Trophoblast cell (in vitro differentiated cells and primary cell): Measurements from ENCODE around the gene JAML.

ENCODE experiments used
- DNase-seq, 2 donors: peaks; one replicate each; pipeline ENCODE4 v3.0.0-alpha.2; 2016
- H2AFZ ChIP-seq: 2 replicates; pipeline ENCODE4 v1.6.1; 2013; ENCODE audit warnings: low read length, moderate library complexity, mild to moderate bottlenecking; ENCODE audit not compliant: insufficient read depth, poor library complexity
- H2AK5ac ChIP-seq: 2 replicates; pipeline ENCODE4 v1.6.1; 2013; ENCODE audit warnings: mild to moderate bottlenecking, low read length
- H2BK120ac ChIP-seq: 2 replicates; pipeline ENCODE4 v1.6.1; 2013; ENCODE audit warnings: low read length, mild to moderate bottlenecking, moderate library complexity; ENCODE audit not compliant: insufficient read depth, poor library complexity
- H2BK12ac ChIP-seq: 2 replicates; pipeline ENCODE4 v1.6.1; 2013; ENCODE audit warnings: mild to moderate bottlenecking, low read length, moderate library complexity
- H2BK5ac ChIP-seq: 2 replicates; pipeline ENCODE4 v1.6.1; 2013; ENCODE audit warnings: low read length, low read depth, moderate library complexity, mild to moderate bottlenecking; ENCODE audit not compliant: poor library complexity
- H3K14ac ChIP-seq: 2 replicates; pipeline ENCODE4 v1.6.1; 2013; ENCODE audit warnings: mild to moderate bottlenecking, low read length
- H3K18ac ChIP-seq: 2 replicates; pipeline ENCODE4 v1.6.1; 2013; ENCODE audit warnings: mild to moderate bottlenecking, low read length
- H3K23ac ChIP-seq: 2 replicates; pipeline ENCODE4 v1.6.1; 2013; ENCODE audit warnings: low read length
- H3K27ac ChIP-seq: 2 replicates; pipeline ENCODE4 v1.5.1; 2013; ENCODE audit warnings: low read depth, mild to moderate bottlenecking, inconsistent platforms, low read length, moderate library complexity
- H3K27me3 ChIP-seq: 2 replicates; pipeline ENCODE4 v1.6.1; 2013; ENCODE audit warnings: inconsistent platforms, mild to moderate bottlenecking, low read length, moderate library complexity; ENCODE audit not compliant: insufficient read depth
- H3K36me3 ChIP-seq, 2 experiments: 1 replicate in 1 of 2; 2 replicates in 1 of 2; pipeline ENCODE4 v1.6.1; 2013; ENCODE audit warnings: low read length in 2 of 2, mild to moderate bottlenecking in 2 of 2, moderate library complexity in 1 of 2; ENCODE audit not compliant: insufficient read depth in 2 of 2, control insufficient read depth in 1 of 2
- H3K4ac ChIP-seq: 2 replicates; pipeline ENCODE4 v1.6.1; 2013; ENCODE audit warnings: low read depth, mild to moderate bottlenecking, low read length, moderate library complexity
- H3K4me1 ChIP-seq, 2 experiments: 1 replicate in 1 of 2; 2 replicates in 1 of 2; pipeline ENCODE4 v1.6.1; 2013; ENCODE audit warnings: low read length in 2 of 2, mild to moderate bottlenecking in 2 of 2, moderate library complexity in 1 of 2; ENCODE audit not compliant: insufficient read depth in 2 of 2, control insufficient read depth in 1 of 2
- H3K4me2 ChIP-seq: 2 replicates; pipeline ENCODE4 v1.6.1; 2013; ENCODE audit warnings: inconsistent platforms, mild to moderate bottlenecking, low read length, moderate library complexity
- H3K4me3 ChIP-seq: 2 replicates; pipeline ENCODE4 v1.5.1; 2013; ENCODE audit warnings: mild to moderate bottlenecking, low read depth, low read length, inconsistent platforms
- H3K79me1 ChIP-seq: one replicate; pipeline ENCODE4 v1.6.1; 2013; ENCODE audit warnings: low read length
- H3K79me2 ChIP-seq: 2 replicates; pipeline ENCODE4 v1.6.1; 2013; ENCODE audit warnings: low read length, mild to moderate bottlenecking; ENCODE audit not compliant: control insufficient read depth, insufficient read depth, poor library complexity
- H3K9ac ChIP-seq: 2 replicates; pipeline ENCODE4 v1.6.1; 2013; ENCODE audit warnings: mild to moderate bottlenecking, low read length
- H3K9me3 ChIP-seq: 2 replicates; pipeline ENCODE4 v1.6.1; 2013; ENCODE audit warnings: low read depth, mild to moderate bottlenecking, control low read depth, inconsistent platforms, low read length; ENCODE audit not compliant: insufficient read depth
- H4K12ac ChIP-seq: 2 replicates; pipeline ENCODE4 v1.6.1; 2013; ENCODE audit warnings: low read depth, mild to moderate bottlenecking, low read length, moderate library complexity
- H4K8ac ChIP-seq: 2 replicates; pipeline ENCODE4 v1.6.1; 2013; ENCODE audit warnings: low read depth, mild to moderate bottlenecking, low read length, moderate library complexity
- H4K91ac ChIP-seq: one replicate; pipeline ENCODE4 v1.6.1; 2013; ENCODE audit warnings: low read depth, mild to moderate bottlenecking, low read length, moderate library complexity
- WGBS: extraction: QIAGEN DNeasy Blood & Tissue Kit; methylation state at CpG from one replicate; pipeline ENCODE4 v1.1.7; 2013; ENCODE audit warnings: missing lambda C conversion rate; ENCODE audit not compliant: insufficient read length, insufficient coverage; ENCODE audit errors: extremely low coverage; 5-methylcytosine and 5-hydroxymethylcytosine counted together

Gene JAML

GRCh38 chr11:118260353-118260752 lies 35.5 kb upstream of the JAML start:
- H3K79me2 ChIP-seq, result no peaks in the 10 kb centered on the region
- H2AK5ac ChIP-seq, result no peak overlapping the region
- no peak overlapping the region for H2BK120ac ChIP-seq
- no peak overlapping the region for H4K12ac ChIP-seq
- H3K4me1 ChIP-seq, result peaks cover 2 to 6% of the 10 kb centered on the region in 2 experiments
- H2AFZ ChIP-seq, result no peak overlapping the region
- H4K8ac ChIP-seq, result no peak overlapping the region
- no CpG with 5 or more reads among the region's 3 CpGs for WGBS
- H3K23ac ChIP-seq, result no peak overlapping the region
- H3K27ac ChIP-seq, result no peak overlapping the region
- H3K27me3 ChIP-seq, result no peaks in the 10 kb centered on the region
- no peaks in the 10 kb centered on the region for H3K9me3 ChIP-seq
- H3K4me2 ChIP-seq, result no peak overlapping the region
- no peaks in the 10 kb centered on the region for H3K79me1 ChIP-seq
- H3K9ac ChIP-seq, result no peak overlapping the region
- no peak overlapping the region for H3K4ac ChIP-seq
- H2BK5ac ChIP-seq, result no peak overlapping the region
- H4K91ac ChIP-seq, result no peak overlapping the region
- no peak overlapping the region for H3K4me3 ChIP-seq
- DNase-seq, result no peak
- H2BK12ac ChIP-seq, result no peak overlapping the region
- no peaks in the 10 kb centered on the region for H3K36me3 ChIP-seq
- no peak overlapping the region for H3K14ac ChIP-seq
- H3K18ac ChIP-seq, result no peak overlapping the region

- Histone ChIP-seq H4K12ac (no peak overlapping the region), H3K14ac (no peak overlapping the region), H3K18ac (no peak overlapping the region), H2AFZ (no peak overlapping the region), H3K27me3 (no peaks in the 10 kb centered on the region), H3K9me3 (no peaks in the 10 kb centered on the region), H2BK5ac (no peak overlapping the region), H3K79me1 (no peaks in the 10 kb centered on the region), H3K9ac (no peak overlapping the region), H2BK12ac (no peak overlapping the region), H3K79me2 (no peaks in the 10 kb centered on the region), H2BK120ac (no peak overlapping the region), H3K27ac (no peak overlapping the region), H3K4ac (no peak overlapping the region), H3K4me2 (no peak overlapping the region), H3K4me1 (peaks cover 2 to 5% of the 10 kb centered on the region in 2 experiments), H3K36me3 (no peaks in the 10 kb centered on the region), H4K91ac (no peak overlapping the region), H3K23ac (no peak overlapping the region), H3K4me3 (no peak overlapping the region), H2AK5ac (no peak overlapping the region), H4K8ac (no peak overlapping the region)
- no CpG with 5 or more reads among the region's 1 CpG for WGBS
- no peak for DNase-seq
These were observed 34.3 kb upstream of the JAML start for GRCh38 chr11:118259138-118259537.

- no peaks in the 10 kb centered on the region for H3K36me3 ChIP-seq
- no peaks in the 10 kb centered on the region for H3K4me1 ChIP-seq
- no peak overlapping the region for H4K91ac ChIP-seq
- H2AFZ ChIP-seq, result no peak overlapping the region
- no peak overlapping the region for H2BK12ac ChIP-seq
- H2BK120ac ChIP-seq, result no peak overlapping the region
- H2BK5ac ChIP-seq, result no peak overlapping the region
- WGBS, result no CpG with 5 or more reads among the region's 1 CpG
- H4K8ac ChIP-seq, result no peak overlapping the region
- no peaks in the 10 kb centered on the region for H3K9me3 ChIP-seq
- H3K4me3 ChIP-seq, result no peak overlapping the region
- no peak for DNase-seq
- H3K14ac ChIP-seq, result no peak overlapping the region
- no peaks in the 10 kb centered on the region for H3K79me1 ChIP-seq
- no peak overlapping the region for H3K18ac ChIP-seq
- H2AK5ac ChIP-seq, result no peak overlapping the region
- no peak overlapping the region for H3K23ac ChIP-seq
- H3K9ac ChIP-seq, result no peak overlapping the region
- H3K79me2 ChIP-seq, result no peaks in the 10 kb centered on the region
- H3K27ac ChIP-seq, result no peak overlapping the region
- no peak overlapping the region for H3K4me2 ChIP-seq
- H3K4ac ChIP-seq, result no peak overlapping the region
- no peak overlapping the region for H4K12ac ChIP-seq
- H3K27me3 ChIP-seq, result no peaks in the 10 kb centered on the region
These were observed 33.6 kb upstream of the JAML start for GRCh38 chr11:118258410-118258809.

GRCh38 chr11:118252688-118253087 lies 27.9 kb upstream of the JAML start:
- no peak overlapping the region for H2AK5ac ChIP-seq
- no peaks in the 10 kb centered on the region for H3K27me3 ChIP-seq
- H2AFZ ChIP-seq, result no peak overlapping the region
- no peak overlapping the region for H3K9ac ChIP-seq
- no peak overlapping the region for H4K91ac ChIP-seq
- H3K9me3 ChIP-seq, result peaks cover 2% of the 10 kb centered on the region
- WGBS, result no CpG with 5 or more reads among the region's 3 CpGs
- peak overlapping the region; percentile 82 for H3K4me2 ChIP-seq
- H3K4me1 ChIP-seq, result no peaks in the 10 kb centered on the region
- peaks cover 5% of the 10 kb centered on the region for H3K79me1 ChIP-seq
- peaks cover 3% of the 10 kb centered on the region for H3K79me2 ChIP-seq
- H3K4ac ChIP-seq, result no peak overlapping the region
- H4K12ac ChIP-seq, result no peak overlapping the region
- H4K8ac ChIP-seq, result no peak overlapping the region
- no peak overlapping the region for H2BK5ac ChIP-seq
- no peak overlapping the region for H3K23ac ChIP-seq
- no peak overlapping the region for H2BK12ac ChIP-seq
- no peak overlapping the region for H3K4me3 ChIP-seq
- H3K27ac ChIP-seq, result no peak overlapping the region
- no peak overlapping the region for H2BK120ac ChIP-seq
- no peak overlapping the region for H3K18ac ChIP-seq
- no peaks in the 10 kb centered on the region for H3K36me3 ChIP-seq
- no peak overlapping the region for H3K14ac ChIP-seq
- DNase-seq, result no peak
